ENCODE measurements around the gene FEZF1.

- TF ChIP-seq CTCF (conservative IDR thresholded peaks at IDR 0.05) (no peak), EZH2 (IDR thresholded peaks at IDR 0.05; ENCODE audit: low read depth) (no peak)
Measured at GRCh38 chr7:122260336-122260735, 44.2 kb downstream of the FEZF1 start.

Data from PC-9 (cell line).